ENCODE data around the gene SIRT7.
A peak's percentile ranks its signal among the peaks of the same experiment; 100 is the strongest.

Gene SIRT7

GRCh38 chr17:81868674-81869220 is 49.2 kb downstream of the SIRT7 start:
- no peak for DNase-seq (ENCODE audit: low read depth)
- TF ChIP-seq CTCF (IDR thresholded peaks at IDR 0.05; ENCODE audit: insufficient read depth, low read depth, low read length, missing control alignments): no peak
- H3K4me3 ChIP-seq (ENCODE audit: low read depth, low read length): peak overlapping the region; percentile 99

GRCh38 chr17:81867991-81868673 is 49.8 kb downstream of the SIRT7 start:
- no peak for TF ChIP-seq CTCF (IDR thresholded peaks at IDR 0.05; ENCODE audit: insufficient read depth, low read depth, low read length, missing control alignments)
- no peak overlapping the region for H3K4me3 ChIP-seq (ENCODE audit: low read depth, low read length)
- DNase-seq (ENCODE audit: low read depth): no peak

GRCh38 chr17:81867170-81867990 is 50.6 kb downstream of the SIRT7 start:
- no peak for TF ChIP-seq CTCF (IDR thresholded peaks at IDR 0.05; ENCODE audit: insufficient read depth, low read depth, low read length, missing control alignments)
- H3K4me3 ChIP-seq (ENCODE audit: low read depth, low read length): no peak overlapping the region
- DNase-seq (ENCODE audit: low read depth): peak; percentile 64

- no peak for DNase-seq (ENCODE audit: low read depth)
- no peak overlapping the region for H3K4me3 ChIP-seq (ENCODE audit: low read depth, low read length)
- TF ChIP-seq CTCF (IDR thresholded peaks at IDR 0.05; ENCODE audit: insufficient read depth, low read depth, low read length, missing control alignments): no peak
Observed at GRCh38 chr17:81866440-81867169, 51.4 kb downstream of the SIRT7 start.

GRCh38 chr17:81865733-81866439 is 52.1 kb downstream of the SIRT7 start:
- no peak for DNase-seq (ENCODE audit: low read depth)

More at GRCh38 chr17:81865733-81866439, 52.1 kb downstream of the SIRT7 start:
- no peak for TF ChIP-seq CTCF (IDR thresholded peaks at IDR 0.05; ENCODE audit: insufficient read depth, low read depth, low read length, missing control alignments)
- H3K4me3 ChIP-seq (ENCODE audit: low read depth, low read length): no peak overlapping the region

Data from GM12865 (cell line).